HepG2 (cell line): ENCODE measurements around the gene SEPTIN12. TPM values are rescaled to one million over a fixed set of nuclear protein-coding genes. Genes with fewer than 3 reads are reported as not detected.
A peak's percentile ranks its signal among the peaks of the same experiment; 100 is the strongest.

Experiments
- ATAC-seq: fragments of 200-7000 bp; cut with Tn5 transposase; 3 replicates; pipeline ENCODE4 v1.9.1; 2020; ENCODE audit warnings: mild to moderate bottlenecking, moderate library complexity
- BruUV-seq: library from RNA; stranded (reverse); fragments of 400-500 nt; replicated peaks from 2 replicates; lab custom pipeline; 2021; lab: Mats Ljungman, UMichigan
- CTCF ChIA-PET: fragments of 300-600 bp; formaldehyde crosslinking; extraction: SDS; loops from one replicate; lab custom pipeline; 2021; ENCODE audit warnings: low total read pairs, inconsistent platforms, low intra/inter-chr PET ratio; lab: Yijun Ruan, JAX
- POLR2A ChIA-PET: fragments of 350-600 bp; sonication (Branson Sonifier 250); formaldehyde crosslinking; loops from one replicate; lab custom pipeline; 2020; ENCODE audit warnings: antibody characterized with exemption, inconsistent platforms; lab: Yijun Ruan, JAX
- DNase-seq: peaks from one replicate; pipeline ENCODE4 v3.0.0-alpha.2; 2015; ENCODE audit warnings: low spot score
- FAIRE-seq: peaks from 3 replicates; lab custom pipeline; 2011; peaks lifted over from hg19 to GRCh38; lab: Jason Lieb, UNC
- H2AFZ ChIP-seq: one replicate; pipeline ENCODE4 v1.6.1; 2011; ENCODE audit warnings: low read length, inconsistent platforms
- H3K27ac ChIP-seq: fragments of 300-600 bp; 3 replicates; pipeline ENCODE4 v1.8.0; 2011; ENCODE audit warnings: mixed run types, mild to moderate bottlenecking, mixed read lengths, low read length, inconsistent platforms; ENCODE audit not compliant: insufficient read depth; ENCODE audit errors: extremely low read length
- H3K27me3 ChIP-seq, 2 experiments: fragments of 200-600 bp in 1 of 2; 2 replicates in 1 of 2; 3 replicates in 1 of 2; pipeline versions ENCODE4 v1.6.0 to v1.8.0; 2011; ENCODE audit warnings: low read length in 2 of 2, mild to moderate bottlenecking in 2 of 2, moderate library complexity in 2 of 2, inconsistent platforms in 1 of 2; ENCODE audit not compliant: insufficient read depth in 2 of 2, control insufficient read depth in 1 of 2
- H3K36me3 ChIP-seq, 2 experiments: fragments of 200-600 bp in 1 of 2; replicated peaks in 1 of 2; 2 replicates in 1 of 2; 3 replicates in 1 of 2; pipeline versions ENCODE4 v1.5.1 to v1.8.0; 2011; ENCODE audit warnings: low read length in 2 of 2, inconsistent platforms in 1 of 2; ENCODE audit not compliant: insufficient read depth in 2 of 2, control insufficient read depth in 1 of 2
- H3K4me1 ChIP-seq: 2 replicates; pipeline ENCODE4 v1.5.1; 2012; ENCODE audit warnings: low read length, inconsistent platforms; ENCODE audit not compliant: insufficient read depth
- H3K4me2 ChIP-seq: 2 replicates; pipeline ENCODE4 v1.6.0; 2011; ENCODE audit warnings: low read depth, low read length, inconsistent platforms
- H3K4me3 ChIP-seq, 3 experiments: fragments of 200-600 bp in 1 of 3; sonication (generic), shearing (Covaris generic) in 1 of 3; replicated peaks in 1 of 3; 2 replicates each; pipeline ENCODE4 v1.5.1; 2011 to 2016; ENCODE audit warnings: low read length in 3 of 3, inconsistent platforms in 2 of 3, low read depth in 2 of 3, mild to moderate bottlenecking in 2 of 3, control low read depth in 1 of 3, mixed read lengths in 1 of 3; ENCODE audit not compliant: insufficient read depth in 1 of 3
- H3K79me2 ChIP-seq: one replicate; pipeline ENCODE4 v1.6.1; 2011; ENCODE audit warnings: low read length, inconsistent platforms; ENCODE audit not compliant: insufficient read depth
- H3K9ac ChIP-seq: 2 replicates; pipeline ENCODE4 v1.6.0; 2011; ENCODE audit warnings: mild to moderate bottlenecking, low read depth, low read length, inconsistent platforms; ENCODE audit not compliant: insufficient read depth
- H3K9me3 ChIP-seq: 2 replicates; pipeline ENCODE4 v1.5.1; 2012; ENCODE audit warnings: mild to moderate bottlenecking, low read length
- H4K20me1 ChIP-seq: 2 replicates; pipeline ENCODE4 v1.6.0; 2011; ENCODE audit warnings: inconsistent platforms, mild to moderate bottlenecking, low read length, moderate library complexity; ENCODE audit not compliant: insufficient read depth
- CREB1 ChIP-seq, 2 experiments: fragments of 450-650 bp in 1 of 2; IDR thresholded peaks; 2 replicates each; pipeline ENCODE4 v1.6.1; 2016 to 2017; ENCODE audit warnings: control low read depth in 1 of 2, mild to moderate bottlenecking in 1 of 2, missing compliant biosample characterization in 1 of 2, missing genetic modification characterization in 1 of 2
- FOSL2 ChIP-seq: sonication (generic); formaldehyde crosslinking; IDR thresholded peaks from 2 replicates; pipeline ENCODE4 v1.4.0; 2020; ENCODE audit warnings: missing genetic modification reagents
- FOXK1 ChIP-seq: sonication (generic); formaldehyde crosslinking; IDR thresholded peaks from 2 replicates; pipeline ENCODE4 v1.4.0; 2020; ENCODE audit warnings: low read depth, missing genetic modification reagents, borderline replicate concordance
- GATA4 ChIP-seq: sonication (generic); IDR thresholded peaks from 2 replicates; pipeline ENCODE4 v1.6.1; 2016; ENCODE audit warnings: antibody characterized with exemption, low read depth, borderline replicate concordance
- NCOR1 ChIP-seq: fragments of 200-600 bp; sonication (generic); IDR thresholded peaks from 2 replicates; pipeline ENCODE4 v1.7.0; 2017; ENCODE audit warnings: antibody characterized with exemption, low read length, borderline replicate concordance
- POGZ ChIP-seq: sonication (generic); formaldehyde crosslinking; IDR thresholded peaks from 2 replicates; pipeline ENCODE4 v1.4.0; 2020; ENCODE audit warnings: mild to moderate bottlenecking, missing genetic modification reagents
- PTBP1 ChIP-seq: fragments of 200-400 bp; formaldehyde crosslinking; IDR thresholded peaks from 2 replicates; pipeline ENCODE4 v1.6.1; 2018; ENCODE audit warnings: low read length, low read depth; ENCODE audit not compliant: poor library complexity, severe bottlenecking
- SP5 ChIP-seq: IDR thresholded peaks from 2 replicates; pipeline ENCODE4 v1.6.1; 2016; ENCODE audit warnings: low read depth, borderline replicate concordance
- THAP11 ChIP-seq: IDR thresholded peaks from 2 replicates; pipeline ENCODE4 v1.6.1; 2016; ENCODE audit warnings: missing biosample characterization, missing genetic modification reagents
- ZBTB21 ChIP-seq: sonication (generic); formaldehyde crosslinking; IDR thresholded peaks from 2 replicates; pipeline ENCODE4 v1.4.0; 2020; ENCODE audit warnings: missing genetic modification reagents
- ZNF558 ChIP-seq: sonication (generic); formaldehyde crosslinking; IDR thresholded peaks from 2 replicates; pipeline ENCODE4 v1.9.0; 2022; ENCODE audit warnings: mild to moderate bottlenecking, missing genetic modification reagents, borderline replicate concordance
- ZNF605 ChIP-seq: sonication (generic); formaldehyde crosslinking; IDR thresholded peaks from 2 replicates; pipeline ENCODE4 v1.8.0; 2022; ENCODE audit warnings: mild to moderate bottlenecking, missing genetic modification reagents
- ZNF883 ChIP-seq: sonication (generic); formaldehyde crosslinking; IDR thresholded peaks from 2 replicates; pipeline ENCODE4 v1.5.1; 2020; ENCODE audit warnings: mild to moderate bottlenecking, missing genetic modification reagents; ENCODE audit errors: not compliant biosample characterization
- WGBS: methylation state at CpG from one replicate; pipeline ENCODE4 v1.1.6; 2017; ENCODE audit warnings: low lambda C conversion rate; 5-methylcytosine and 5-hydroxymethylcytosine counted together
- in situ Hi-C: cut with HindIII; loops from 2 replicates; pipeline ENCODE4 v1.10.0; 2017; ENCODE audit warnings: low pct_unique_long_range_greater_than_20kb; ENCODE audit not compliant: extremely low pct_ligation_motif_present
- intact Hi-C: fragments of 100-400 bp; cut with micrococcal nuclease; formaldehyde crosslinking; loops from one replicate; pipeline ENCODE4 v1.10.0; 2022; ENCODE audit not compliant: unreplicated experiment
- polyA plus RNA-seq, 8 experiments: library from polyadenylated mRNA; depleted of rRNA in 3 of 8; stranded (reverse) in 7 of 8; unstranded in 1 of 8; fragments of >200 nt; fragmentation: Illumina TruSeq in 4 of 8; extraction: Trizol in 4 of 8; gene quantifications; 2 replicates each; pipeline versions ENCODE4 v1.2.1 to v1.2.3, GENCODE V29; 2011 to 2016; ENCODE audit warnings: low read depth in 4 of 8, missing spikeins in 1 of 8, mixed read lengths in 1 of 8; ENCODE audit not compliant: insufficient read depth in 1 of 8
- total RNA-seq, 5 experiments: library from RNA; depleted of rRNA; stranded (reverse); fragments of >200 nt; fragmentation: Illumina TruSeq; extraction: Trizol; gene quantifications; 2 replicates each; pipeline ENCODE4 v1.2.3, GENCODE V29; 2016; ENCODE audit warnings: low read depth in 1 of 5
- TF ChIP-seq, protein P1 (sequence below), 2 experiments: fragments of 450-650 bp in 1 of 2; sonication (generic) in 1 of 2; formaldehyde crosslinking in 1 of 2; IDR thresholded peaks; 2 replicates each; pipeline versions ENCODE4 v1.6.1 to v1.8.0; 2016 to 2022; ENCODE audit warnings: antibody characterized with exemption in 1 of 2, mild to moderate bottlenecking in 1 of 2, missing genetic modification reagents in 1 of 2
- TF ChIP-seq, protein P2 (sequence below): sonication (generic); formaldehyde crosslinking; IDR thresholded peaks from 2 replicates; pipeline ENCODE4 v1.4.0; 2020; ENCODE audit warnings: missing genetic modification reagents, borderline replicate concordance

Gene SEPTIN12
- total and polyA plus RNA-seq, 2 of the 13 experiments (the other 11 are each of a cell fraction or from before 2014, with no cell fraction given): 0.22 TPM; not detected in 1

DNA sequence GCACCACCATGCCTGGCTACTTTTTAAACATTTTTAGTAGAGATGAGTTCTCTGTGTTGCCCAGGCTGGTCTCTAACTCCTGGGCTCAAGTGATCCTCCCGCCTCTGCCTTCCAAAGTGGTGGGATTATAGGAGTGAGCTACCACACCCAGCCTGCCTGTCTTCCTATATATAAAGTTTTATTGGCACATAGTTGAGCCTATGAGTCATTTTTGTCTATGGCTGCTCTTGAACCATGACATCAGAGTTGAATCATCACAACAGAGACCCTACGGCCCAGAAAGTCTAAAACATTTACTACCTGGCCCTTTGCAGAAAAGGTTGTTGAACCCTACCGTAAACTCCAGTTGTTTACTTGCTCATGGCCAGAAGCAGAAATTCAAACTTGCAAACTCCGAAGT is 7.9 kb downstream of the SEPTIN12 start:
- no peaks in the 10 kb centered on the region for H3K36me3 ChIP-seq
- no peak overlapping the region for H3K4me3 ChIP-seq
- FAIRE-seq (no peak), DNase-seq (no peak), ATAC-seq (no peak)
- peaks cover 61% of the 10 kb centered on the region for H3K4me1 ChIP-seq
- 7% methylated on average over 3 of the region's 4 CpGs for WGBS
- BruUV-seq: no TSS peak
- no peak overlapping the region for H3K9ac ChIP-seq
- no peaks in the 10 kb centered on the region for H3K27me3 ChIP-seq
- H2AFZ ChIP-seq: no peak overlapping the region
- intact Hi-C loops: no loop called here
- ChIA-PET CTCF (no interaction called here), POLR2A (interaction anchor here (1.3 kb wide), 1 partner anchor 11 kb away, joined by 5 read pairs; no protein-coding TSS in a partner anchor)
- no peaks in the 10 kb centered on the region for H3K9me3 ChIP-seq
- in situ Hi-C loops: no loop called here
- no peak overlapping the region for H3K4me2 ChIP-seq
- H4K20me1 ChIP-seq: no peaks in the 10 kb centered on the region
- H3K79me2 ChIP-seq: no peaks in the 10 kb centered on the region
- H3K27ac ChIP-seq: no peak overlapping the region
- TF ChIP-seq ZNF558 (no peak), THAP11 (CRISPR knock-in tag) (0 out of 2 replicates have a peak, but pooled peaks have one; percentile 18), SP5 (CRISPR knock-in tag) (no peak), FOXK1 (CRISPR knock-in tag) (no peak), ZBTB21 (CRISPR knock-in tag) (peak; percentile 76), ZNF605 (CRISPR knock-in tag) (no peak), POGZ (CRISPR knock-in tag) (no peak), NCOR1 (no peak), GATA4 (no peak), ZNF883 (CRISPR knock-in tag) (no peak), FOSL2 (CRISPR knock-in tag) (peak; percentile 63), CREB1 (IDR thresholded peaks at IDR 0.05) (0 out of 2 replicates have a peak, but pooled peaks have one; percentile 38), CREB1 (CRISPR knock-in tag; IDR thresholded peaks at IDR 0.05) (0 out of 2 replicates have a peak, but pooled peaks have one; percentile 37), PTBP1 (no peak)
- TF ChIP-seq, protein P1, sequence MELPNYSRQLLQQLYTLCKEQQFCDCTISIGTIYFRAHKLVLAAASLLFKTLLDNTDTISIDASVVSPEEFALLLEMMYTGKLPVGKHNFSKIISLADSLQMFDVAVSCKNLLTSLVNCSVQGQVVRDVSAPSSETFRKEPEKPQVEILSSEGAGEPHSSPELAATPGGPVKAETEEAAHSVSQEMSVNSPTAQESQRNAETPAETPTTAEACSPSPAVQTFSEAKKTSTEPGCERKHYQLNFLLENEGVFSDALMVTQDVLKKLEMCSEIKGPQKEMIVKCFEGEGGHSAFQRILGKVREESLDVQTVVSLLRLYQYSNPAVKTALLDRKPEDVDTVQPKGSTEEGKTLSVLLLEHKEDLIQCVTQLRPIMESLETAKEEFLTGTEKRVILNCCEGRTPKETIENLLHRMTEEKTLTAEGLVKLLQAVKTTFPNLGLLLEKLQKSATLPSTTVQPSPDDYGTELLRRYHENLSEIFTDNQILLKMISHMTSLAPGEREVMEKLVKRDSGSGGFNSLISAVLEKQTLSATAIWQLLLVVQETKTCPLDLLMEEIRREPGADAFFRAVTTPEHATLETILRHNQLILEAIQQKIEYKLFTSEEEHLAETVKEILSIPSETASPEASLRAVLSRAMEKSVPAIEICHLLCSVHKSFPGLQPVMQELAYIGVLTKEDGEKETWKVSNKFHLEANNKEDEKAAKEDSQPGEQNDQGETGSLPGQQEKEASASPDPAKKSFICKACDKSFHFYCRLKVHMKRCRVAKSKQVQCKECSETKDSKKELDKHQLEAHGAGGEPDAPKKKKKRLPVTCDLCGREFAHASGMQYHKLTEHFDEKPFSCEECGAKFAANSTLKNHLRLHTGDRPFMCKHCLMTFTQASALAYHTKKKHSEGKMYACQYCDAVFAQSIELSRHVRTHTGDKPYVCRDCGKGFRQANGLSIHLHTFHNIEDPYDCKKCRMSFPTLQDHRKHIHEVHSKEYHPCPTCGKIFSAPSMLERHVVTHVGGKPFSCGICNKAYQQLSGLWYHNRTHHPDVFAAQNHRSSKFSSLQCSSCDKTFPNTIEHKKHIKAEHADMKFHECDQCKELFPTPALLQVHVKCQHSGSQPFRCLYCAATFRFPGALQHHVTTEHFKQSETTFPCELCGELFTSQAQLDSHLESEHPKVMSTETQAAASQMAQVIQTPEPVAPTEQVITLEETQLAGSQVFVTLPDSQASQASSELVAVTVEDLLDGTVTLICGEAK (IDR thresholded peaks at IDR 0.05): peak; percentile 92
- TF ChIP-seq, protein P1 (CRISPR knock-in tag; IDR thresholded peaks at IDR 0.05): peak; percentile 98
- TF ChIP-seq, protein P2, sequence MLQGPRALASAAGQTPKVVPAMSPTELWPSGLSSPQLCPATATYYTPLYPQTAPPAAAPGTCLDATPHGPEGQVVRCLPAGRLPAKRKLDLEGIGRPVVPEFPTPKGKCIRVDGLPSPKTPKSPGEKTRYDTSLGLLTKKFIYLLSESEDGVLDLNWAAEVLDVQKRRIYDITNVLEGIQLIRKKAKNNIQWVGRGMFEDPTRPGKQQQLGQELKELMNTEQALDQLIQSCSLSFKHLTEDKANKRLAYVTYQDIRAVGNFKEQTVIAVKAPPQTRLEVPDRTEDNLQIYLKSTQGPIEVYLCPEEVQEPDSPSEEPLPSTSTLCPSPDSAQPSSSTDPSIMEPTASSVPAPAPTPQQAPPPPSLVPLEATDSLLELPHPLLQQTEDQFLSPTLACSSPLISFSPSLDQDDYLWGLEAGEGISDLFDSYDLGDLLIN (CRISPR knock-in tag): no peak
